GM18517 (cell line): ENCODE results near the gene SCAPER.
A peak's percentile ranks its signal among the peaks of the same experiment; 100 is the strongest.
"Not testable (repeated sequence)": the region's sequence is repeated elsewhere in the genome, so short reads cannot be mapped to it uniquely, and the experiment has no call there.

Experiments used
- ATAC-seq: cut with Tn5 transposase; IDR thresholded peaks from one replicate; pipeline ENCODE4 v1.9.1; 2021; ENCODE audit warnings: mild to moderate bottlenecking, moderate library complexity; ENCODE audit not compliant: unreplicated experiment

SCAPER gene

GRCh38 chr15:76582550-76582949 is 322.6 kb downstream of the SCAPER start:
- no peak for ATAC-seq

GRCh38 chr15:76577879-76578512 is 327.1 kb downstream of the SCAPER start:
- ATAC-seq, result no peak

GRCh38 chr15:76576523-76577279 is 328.4 kb downstream of the SCAPER start:
- ATAC-seq, result no peak

- ATAC-seq, result no peak
Measured at GRCh38 chr15:76575679-76576078, 329.5 kb downstream of the SCAPER start.

GRCh38 chr15:76575274-76575673 is 329.9 kb downstream of the SCAPER start:
- peak; percentile 91 for ATAC-seq

- ATAC-seq, result no peak
Measured at GRCh38 chr15:76572983-76573314, 332.2 kb downstream of the SCAPER start.

- no peak for ATAC-seq
Measured at GRCh38 chr15:76566276-76566675, 338.9 kb downstream of the SCAPER start.

GRCh38 chr15:76565366-76565765 is 339.8 kb downstream of the SCAPER start:
- ATAC-seq, result no peak

GRCh38 chr15:76555247-76555646 is 349.9 kb downstream of the SCAPER start:
- no peak for ATAC-seq

- no peak for ATAC-seq
Measured at GRCh38 chr15:76553564-76553963, 351.6 kb downstream of the SCAPER start.

- ATAC-seq, result no peak
Measured at GRCh38 chr15:76553102-76553501, 352.0 kb downstream of the SCAPER start.

GRCh38 chr15:76546805-76547204 is 358.3 kb downstream of the SCAPER start:
- ATAC-seq, result no peak

- no peak for ATAC-seq
Measured at GRCh38 chr15:76533995-76534394, 371.1 kb downstream of the SCAPER start.

- no peak for ATAC-seq
Measured at GRCh38 chr15:76533060-76533820, 371.9 kb downstream of the SCAPER start.

GRCh38 chr15:76529911-76530310 is 375.2 kb downstream of the SCAPER start:
- ATAC-seq, result no peak

- no peak for ATAC-seq
Measured at GRCh38 chr15:76526111-76526510, 379.0 kb downstream of the SCAPER start.

- ATAC-seq, result no peak
Measured at GRCh38 chr15:76517910-76518309, 387.2 kb downstream of the SCAPER start.

GRCh38 chr15:76514282-76514681 is 390.9 kb downstream of the SCAPER start:
- ATAC-seq, result no peak

- no peak for ATAC-seq
Measured at GRCh38 chr15:76512971-76513370, 392.2 kb downstream of the SCAPER start.

GRCh38 chr15:76510663-76511062 is 394.5 kb downstream of the SCAPER start:
- not testable (repeated sequence) for ATAC-seq

GRCh38 chr15:76503804-76504203 is 401.3 kb downstream of the SCAPER start:
- ATAC-seq, result no peak

- no peak for ATAC-seq
Measured at GRCh38 chr15:76503121-76503520, 402.0 kb downstream of the SCAPER start.
